Pancreas (tissue), 10 donors: ENCODE results near the gene NKD2. TPM values are rescaled to one million over a fixed set of nuclear protein-coding genes. Genes with fewer than 3 reads are reported as not detected.
A peak's percentile ranks its signal among the peaks of the same experiment; 100 is the strongest.

Experiments used
- ATAC-seq, 4 donors: fragments of 200-7000 bp; cut with Tn5 transposase; one replicate each; pipeline versions ENCODE4 v1.8.0 to v1.9.1; 2020; ENCODE audit warnings: mild to moderate bottlenecking in 4 of 4, moderate library complexity in 4 of 4
- DNase-seq, 6 donors: peaks; one replicate each; pipeline ENCODE4 v3.0.0-alpha.2; 2020
- FAIRE-seq: peaks from 2 replicates; lab custom pipeline; 2012; peaks lifted over from hg19 to GRCh38; lab: Jason Lieb, UNC
- H3K27ac ChIP-seq, 4 donors: fragments of 200-600 bp; sonication (generic); 1 replicate in 3 of 4; 2 replicates in 1 of 4; pipeline versions ENCODE4 v1.5.0 to v1.8.0; 2020
- H3K27me3 ChIP-seq, 4 donors: fragments of 200-600 bp; one replicate each; pipeline ENCODE4 v1.8.0; 2021
- H3K36me3 ChIP-seq, 3 donors: fragments of 200-600 bp; sonication (generic) in 1 of 3; one replicate each; pipeline versions ENCODE4 v1.5.0 to v1.8.0; 2020 to 2021
- H3K4me1 ChIP-seq, 3 donors: fragments of 200-600 bp; one replicate each; pipeline ENCODE4 v1.8.0; 2021
- H3K4me3 ChIP-seq, 4 donors: fragments of 200-600 bp; sonication (generic) in 2 of 4; one replicate each; pipeline versions ENCODE4 v1.5.0 to v1.8.0; 2020 to 2021
- H3K9me3 ChIP-seq, 4 donors: fragments of 200-600 bp; one replicate each; pipeline ENCODE4 v1.8.0; 2021
- CTCF ChIP-seq, 4 donors: fragments of 200-600 bp; sonication (generic) in 3 of 4; IDR thresholded peaks; one replicate each; pipeline versions ENCODE4 v1.5.0 to v1.8.0; 2021; ENCODE audit warnings: antibody characterized with exemption in 4 of 4
- WGBS, 2 donors: extraction: QIAGEN DNeasy Blood & Tissue Kit; methylation state at CpG; one replicate each; pipeline ENCODE4 v1.1.7; 2013; 5-methylcytosine and 5-hydroxymethylcytosine counted together
- intact Hi-C, 3 donors: fragments of 100-400 bp; cut with DNase I; formaldehyde crosslinking; loops; one replicate each; pipeline versions ENCODE4 v1.11.1 to v1.14.2; 2022
- polyA plus RNA-seq, 2 donors: library from polyadenylated mRNA; stranded (reverse); fragments of 200-250 nt; gene quantifications; one replicate each; pipeline ENCODE4 v1.2.3, GENCODE V29; 2013
- total RNA-seq, 6 donors: library from RNA; stranded (reverse); fragmentation: NEBNext Ultra II Directional in 4 of 6; extraction: Animal tissue kit (Norgen Biotek cat#: 25700) in 4 of 6; gene quantifications; one replicate each; pipeline versions ENCODE4 v1.2.1 to v1.2.4, GENCODE V29; 2021 to 2023
- donor health status: healthy with polysubstance abuse.
- donor health status: DM: no; HTN: no; CAD: no; lungs with moderate emphysema.
- donor health status: DM: no; HTN: no; CAD: no.
- donor health status: control.
- donor health status: control.
- donor health status: Bipolar disorder and iron deficiency.
- donor health status: DM: yes; HTN: yes; CAD: no.
- donor health status: DM: no; HTN: no; CAD: no.
- donor health status: DM: no; HTN: no; CAD: no.
- donor health status: DM: yes; HTN: yes; CAD: no.

Gene NKD2
- total and polyA plus RNA-seq, 8 donors = 1.8 to 18.6 (median 4.3) TPM

- no peaks in the 10 kb centered on the region for H3K4me1 ChIP-seq
- ATAC-seq = peak in 1 of 4 donors; percentile 30
- TF ChIP-seq CTCF (IDR thresholded peaks at IDR 0.05) = no peak
- 87 to 91% methylated on average over 24 to 25 of the region's 25 CpGs for whole genome bisulfite sequencing, 2 donors
- no peak overlapping the region for H3K4me3 ChIP-seq
- DNase-seq = peak in 3 of 6 donors; percentile 32 to 69 (median 49)
- intact Hi-C loops = no loop called here
- H3K9me3 ChIP-seq = no peaks in the 10 kb centered on the region
- H3K27ac ChIP-seq = no peak overlapping the region
- no peak for FAIRE-seq
- H3K36me3 ChIP-seq = no peaks in the 10 kb centered on the region
- H3K27me3 ChIP-seq = no peaks in the 10 kb centered on the region
Measured at GRCh38 chr5:1035421-1036405, 27.1 kb downstream of the NKD2 start.

GRCh38 chr5:1036504-1037122, 28.0 kb downstream of the NKD2 start:
- no peak overlapping the region for H3K4me3 ChIP-seq
- peak in 2 of 6 donors; percentile 28 to 48 for DNase-seq
- H3K27me3 ChIP-seq = no peaks in the 10 kb centered on the region
- H3K36me3 ChIP-seq = no peaks in the 10 kb centered on the region
- intact Hi-C loops = no loop called here
- H3K9me3 ChIP-seq = no peaks in the 10 kb centered on the region
- H3K27ac ChIP-seq = no peak overlapping the region
- H3K4me1 ChIP-seq = no peaks in the 10 kb centered on the region
- FAIRE-seq = no peak
- 82 to 88% methylated on average over 21 to 22 of the region's 22 CpGs for WGBS, 2 donors
- ATAC-seq = no peak
- no peak for TF ChIP-seq CTCF (IDR thresholded peaks at IDR 0.05)

DNA sequence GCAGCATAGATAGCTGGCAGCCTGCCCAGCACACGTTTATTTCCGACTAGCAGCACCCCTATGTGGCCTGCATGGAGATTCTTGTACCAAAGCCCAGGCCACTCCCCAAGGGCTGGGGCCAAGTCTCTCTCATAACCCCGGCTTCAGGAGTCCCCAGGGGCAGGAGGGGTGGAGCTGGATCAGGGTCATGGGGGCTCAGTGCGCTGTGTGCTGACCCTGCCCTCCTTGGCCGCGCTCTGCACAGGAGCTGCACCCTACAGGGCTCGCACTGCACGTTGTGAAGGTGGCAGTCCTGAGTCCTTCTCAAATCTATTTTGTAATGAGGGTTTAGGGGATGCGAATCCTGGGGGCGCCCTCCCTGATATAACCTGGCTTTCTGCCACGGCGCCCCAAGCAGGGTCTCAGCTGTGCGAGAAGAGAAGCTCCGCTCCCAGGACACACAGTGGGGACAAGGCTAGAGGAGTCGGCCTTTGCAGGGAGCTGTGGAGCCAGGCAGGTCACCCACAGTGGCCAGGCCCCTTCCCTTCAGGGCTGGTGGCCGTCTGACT, 28.6 kb downstream of the NKD2 start:
- intact Hi-C loops = no loop called here
- no peak for ATAC-seq
- FAIRE-seq = no peak
- peak in 1 of 6 donors; percentile 52 for DNase-seq
- Histone ChIP-seq H3K36me3 (no peaks in the 10 kb centered on the region), H3K4me3 (no peak overlapping the region), H3K27me3 (no peaks in the 10 kb centered on the region), H3K27ac (no peak overlapping the region), H3K9me3 (no peaks in the 10 kb centered on the region), H3K4me1 (no peaks in the 10 kb centered on the region)
- 68 to 72% methylated on average over 16 of the region's 16 CpGs for WGBS, 2 donors
- no peak for TF ChIP-seq CTCF (IDR thresholded peaks at IDR 0.05)

DNA sequence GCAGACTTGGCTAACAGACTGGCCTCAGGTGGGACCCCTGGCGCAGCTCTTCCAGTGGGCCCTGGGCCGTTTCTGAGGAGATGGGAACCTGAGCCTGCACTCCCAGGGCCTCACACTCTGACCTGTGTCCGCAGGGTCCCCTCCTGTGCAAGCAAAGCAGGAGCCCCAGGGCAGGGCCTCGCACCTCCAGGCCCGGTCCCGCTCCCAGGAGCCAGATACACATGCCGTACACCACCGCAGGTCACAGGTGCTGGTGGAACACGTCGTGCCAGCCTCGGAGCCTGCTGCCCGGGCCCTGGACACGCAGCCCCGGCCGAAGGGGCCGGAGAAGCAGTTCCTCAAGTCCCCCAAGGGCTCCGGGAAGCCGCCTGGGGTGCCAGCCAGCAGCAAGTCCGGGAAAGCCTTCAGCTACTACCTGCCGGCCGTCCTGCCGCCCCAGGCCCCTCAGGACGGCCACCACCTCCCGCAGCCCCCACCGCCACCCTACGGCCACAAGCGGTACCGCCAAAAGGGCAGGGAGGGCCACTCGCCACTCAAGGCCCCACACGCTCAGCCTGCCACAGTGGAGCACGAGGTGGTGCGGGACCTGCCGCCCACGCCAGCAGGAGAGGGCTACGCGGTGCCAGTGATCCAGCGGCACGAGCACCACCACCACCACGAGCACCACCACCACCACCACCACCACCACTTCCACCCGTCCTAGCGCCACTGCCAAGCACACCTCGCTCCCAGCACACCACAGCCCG, 29.2 kb downstream of the NKD2 start:
- Histone ChIP-seq H3K36me3 (no peaks in the 10 kb centered on the region), H3K4me1 (no peaks in the 10 kb centered on the region), H3K27me3 (no peaks in the 10 kb centered on the region), H3K27ac (no peak overlapping the region), H3K4me3 (no peak overlapping the region), H3K9me3 (no peaks in the 10 kb centered on the region)
- FAIRE-seq (no peak), ATAC-seq (no peak), DNase-seq (peak in 3 of 6 donors; percentile 21 to 71 (median 51))
- TF ChIP-seq CTCF (IDR thresholded peaks at IDR 0.05) = no peak
- WGBS, 2 donors = 85 to 93% methylated on average over 34 to 43 of the region's 43 CpGs
- intact Hi-C loops = no loop called here
